Smooth muscle cell of the brain vasculature (primary cell): Measurements from ENCODE around the gene NIT2.
A peak's percentile ranks its signal among the peaks of the same experiment; 100 is the strongest.

Experiments
- DNase-seq: peaks from one replicate; pipeline ENCODE4 v3.0.0-alpha.2; 2012; ENCODE audit warnings: low read depth, low spot score

Gene NIT2

GRCh38 chr3:100396967-100397366 lies 62.4 kb downstream of the NIT2 start:
- no peak for DNase-seq

- DNase-seq: no peak
Measured at GRCh38 chr3:100399341-100400071, 64.9 kb downstream of the NIT2 start.

- DNase-seq: no peak
Measured at GRCh38 chr3:100400419-100400779, 65.8 kb downstream of the NIT2 start.

GRCh38 chr3:100400780-100401673 lies 66.5 kb downstream of the NIT2 start, which contains the start of the genes LNP1 and TOMM70:
TSS of gene LNP1 (plus strand) at chr3:100401539. CDS start at chr3:100429730, 28,191 bp downstream.
TSS of gene TOMM70 (minus strand) at chr3:100401089. CDS start at chr3:100400949, 140 bp downstream.
- DNase-seq: peak; percentile 90

DNA sequence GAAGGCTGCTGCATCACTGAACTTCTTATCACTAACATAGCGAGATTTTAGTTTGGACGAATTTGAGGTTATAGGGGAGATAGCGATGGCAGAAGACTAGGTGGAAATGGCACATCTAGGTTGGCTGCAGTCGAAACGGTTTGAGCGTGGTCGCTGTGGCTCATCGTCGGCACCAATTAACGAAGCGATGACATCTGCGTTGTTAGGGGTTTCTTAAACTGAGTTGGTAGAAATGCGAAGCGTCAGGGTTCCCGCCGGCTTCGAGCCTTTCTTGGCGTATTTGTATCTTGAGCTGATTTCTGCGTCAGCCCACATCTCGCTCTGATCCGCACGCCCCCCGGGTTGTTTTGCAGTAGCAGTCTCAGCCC lies 67.1 kb downstream of the NIT2 start:
- DNase-seq: no peak

DNA sequence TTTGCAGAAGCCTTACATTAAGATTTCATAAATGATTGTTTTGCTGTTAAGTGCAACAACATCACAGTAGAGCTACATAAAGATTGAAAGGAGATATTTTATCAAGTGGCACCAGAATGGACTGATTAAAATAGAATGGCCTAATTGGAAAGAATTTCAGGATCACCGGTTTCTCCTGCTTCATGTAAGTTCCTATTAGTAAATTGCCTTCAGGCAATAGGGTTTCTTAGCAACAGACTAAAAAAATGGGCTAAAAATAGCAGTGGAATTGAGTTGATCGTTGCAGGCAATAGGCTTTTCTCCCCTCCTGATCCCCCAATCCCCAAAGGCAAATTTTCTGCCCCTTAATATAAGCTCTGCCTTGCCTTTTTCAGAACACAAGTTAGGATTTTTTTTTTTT lies 67.7 kb downstream of the NIT2 start:
- DNase-seq: no peak

DNA sequence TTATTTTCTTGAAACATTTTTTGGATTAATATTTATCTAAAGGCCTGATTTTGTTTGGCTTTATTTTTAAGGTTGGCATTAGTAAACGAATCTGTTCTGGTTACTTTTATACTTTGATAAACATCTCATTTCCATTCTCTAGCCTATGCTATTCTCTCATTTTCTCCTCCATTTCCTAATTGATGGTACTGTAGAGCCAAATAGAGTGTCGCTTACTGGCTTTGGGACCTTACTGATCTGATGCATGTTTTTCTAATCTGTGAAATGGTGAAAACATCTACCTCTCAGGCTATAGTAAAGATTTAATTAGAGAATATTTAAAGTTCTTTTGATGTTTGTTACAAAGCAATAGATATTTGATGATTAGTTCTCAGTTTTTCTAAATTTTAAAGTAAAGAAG lies 68.3 kb downstream of the NIT2 start:
- DNase-seq: no peak

DNA sequence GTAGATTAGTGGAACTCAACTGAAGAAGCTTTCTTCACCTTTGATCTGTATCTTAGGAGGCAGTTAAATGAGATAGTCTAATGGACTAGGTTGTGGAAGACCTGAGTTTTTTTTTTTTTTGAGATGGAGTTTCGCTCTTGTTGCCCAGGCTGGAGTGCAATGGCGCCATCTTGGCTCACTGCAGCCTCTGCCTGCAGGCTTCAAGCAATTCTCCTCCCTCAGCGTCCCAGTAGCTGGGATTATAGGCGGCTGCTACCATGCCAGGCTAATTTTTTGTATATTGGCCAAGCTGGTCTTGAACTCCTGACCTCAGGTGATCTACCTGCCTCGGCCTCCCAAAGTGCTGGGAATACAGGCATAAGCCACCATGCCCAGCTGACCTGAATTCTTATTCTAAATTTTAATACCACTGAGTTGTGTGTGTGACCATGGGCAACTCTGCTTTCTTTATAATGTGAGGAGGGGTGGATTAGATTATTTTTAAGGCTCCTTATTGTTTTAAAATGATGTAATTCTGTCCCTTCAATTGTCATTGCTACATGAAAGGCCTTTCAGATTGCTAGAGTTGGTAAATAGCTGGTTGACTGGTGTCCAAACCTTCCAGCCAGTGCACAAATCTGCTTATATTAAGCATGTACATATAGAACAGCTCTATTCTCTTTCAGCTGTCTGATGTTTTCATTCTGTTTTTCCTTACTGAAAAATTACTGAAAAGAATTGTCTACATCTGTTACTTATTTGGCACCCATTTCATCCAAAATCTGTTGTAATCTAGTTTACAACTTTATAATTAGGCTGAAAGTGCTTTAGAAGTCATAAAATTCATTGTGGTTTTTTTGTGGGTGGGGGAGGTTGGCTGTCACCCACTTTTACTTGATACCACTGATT lies 69.0 kb downstream of the NIT2 start:
- no peak for DNase-seq

- DNase-seq: no peak
Measured at GRCh38 chr3:100404250-100404548, 69.6 kb downstream of the NIT2 start.

GRCh38 chr3:100407164-100407563 lies 72.6 kb downstream of the NIT2 start:
- no peak for DNase-seq

GRCh38 chr3:100407977-100408532 lies 73.5 kb downstream of the NIT2 start:
- no peak for DNase-seq
